SU-DHL-6 (cell line): ENCODE data around the gene SNX17.

Source experiments
- H2AFZ ChIP-seq: fragments of 200-600 bp; sonication (generic); 2 replicates; pipeline ENCODE4 v1.6.1; 2014; ENCODE audit warnings: low read depth, mild to moderate bottlenecking, moderate library complexity, mixed read lengths, antibody characterized with exemption, low read length; ENCODE audit not compliant: severe bottlenecking
- H3F3A ChIP-seq: fragments of 200-600 bp; shearing (Covaris generic); 2 replicates; pipeline ENCODE4 v1.6.0; 2016; ENCODE audit warnings: antibody characterized with exemption, mild to moderate bottlenecking; ENCODE audit not compliant: insufficient read depth
- H3K27ac ChIP-seq: fragments of 200-600 bp; sonication (generic); 2 replicates; pipeline ENCODE4 v1.5.1; 2016; ENCODE audit warnings: low read depth, mild to moderate bottlenecking, low read length, moderate library complexity, mixed read lengths
- H3K27me3 ChIP-seq: fragments of 200-600 bp; sonication (generic), shearing (Covaris generic); 2 replicates; pipeline ENCODE4 v1.6.0; 2014; ENCODE audit warnings: mild to moderate bottlenecking, low read length
- H3K36me3 ChIP-seq: fragments of 200-600 bp; sonication (generic); 2 replicates; pipeline ENCODE4 v1.6.1; 2014; ENCODE audit warnings: mild to moderate bottlenecking, low read length, mixed read lengths
- H3K4me2 ChIP-seq: fragments of 300-600, 200-600 bp; shearing (Covaris generic), sonication (generic); 2 replicates; pipeline ENCODE4 v1.6.0; 2014; ENCODE audit warnings: low read length, low read depth, mild to moderate bottlenecking; ENCODE audit not compliant: poor library complexity, severe bottlenecking
- H3K4me3 ChIP-seq: fragments of 200-600 bp; sonication (generic); 2 replicates; pipeline ENCODE4 v1.5.1; 2014; ENCODE audit warnings: antibody characterized with exemption, low read length, mild to moderate bottlenecking, mixed read lengths; ENCODE audit not compliant: insufficient read depth, poor library complexity, severe bottlenecking
- H3K79me2 ChIP-seq: fragments of 200-600 bp; sonication (generic); 2 replicates; pipeline ENCODE4 v1.6.1; 2014; ENCODE audit warnings: mild to moderate bottlenecking, low read length, moderate library complexity; ENCODE audit not compliant: insufficient read depth
- H3K9ac ChIP-seq: fragments of 200-600 bp; sonication (generic); 2 replicates; pipeline ENCODE4 v1.7.0; 2014; ENCODE audit warnings: mild to moderate bottlenecking, low read length
- H3K9me2 ChIP-seq: fragments of 200-600 bp; sonication (generic); replicated peaks from 2 replicates; pipeline ENCODE4 v1.6.1; 2014; ENCODE audit warnings: low read length; ENCODE audit not compliant: insufficient read depth
- H3K9me3 ChIP-seq: fragments of 200-600 bp; sonication (generic); 2 replicates; pipeline ENCODE4 v1.6.1; 2014; ENCODE audit warnings: low read length, mixed read lengths; ENCODE audit not compliant: insufficient read depth
- H4K20me1 ChIP-seq: fragments of 200-600 bp; sonication (generic); 2 replicates; pipeline ENCODE4 v1.6.1; 2014; ENCODE audit warnings: low read depth, mild to moderate bottlenecking, antibody characterized with exemption, low read length, moderate library complexity, mixed read lengths
- EZH2phosphoT487 ChIP-seq: fragments of 200-600 bp; sonication (generic), shearing (Covaris generic); conservative IDR thresholded peaks from 2 replicates; pipeline ENCODE4 v1.6.1; 2018; ENCODE audit warnings: mild to moderate bottlenecking, antibody characterized with exemption, low read length, moderate library complexity, mixed read lengths
- TF ChIP-seq, protein P1 (sequence below): fragments of 200-600 bp; sonication (generic); IDR thresholded peaks from one replicate; pipeline ENCODE4 v1.5.1; 2017; ENCODE audit warnings: antibody characterized with exemption, mild to moderate bottlenecking, low read length, moderate library complexity; ENCODE audit not compliant: insufficient read depth, poor library complexity, severe bottlenecking

Gene SNX17

GRCh38 chr2:27369471-27370025 is 868 bp upstream of the SNX17 start:
- TF ChIP-seq, protein P1, sequence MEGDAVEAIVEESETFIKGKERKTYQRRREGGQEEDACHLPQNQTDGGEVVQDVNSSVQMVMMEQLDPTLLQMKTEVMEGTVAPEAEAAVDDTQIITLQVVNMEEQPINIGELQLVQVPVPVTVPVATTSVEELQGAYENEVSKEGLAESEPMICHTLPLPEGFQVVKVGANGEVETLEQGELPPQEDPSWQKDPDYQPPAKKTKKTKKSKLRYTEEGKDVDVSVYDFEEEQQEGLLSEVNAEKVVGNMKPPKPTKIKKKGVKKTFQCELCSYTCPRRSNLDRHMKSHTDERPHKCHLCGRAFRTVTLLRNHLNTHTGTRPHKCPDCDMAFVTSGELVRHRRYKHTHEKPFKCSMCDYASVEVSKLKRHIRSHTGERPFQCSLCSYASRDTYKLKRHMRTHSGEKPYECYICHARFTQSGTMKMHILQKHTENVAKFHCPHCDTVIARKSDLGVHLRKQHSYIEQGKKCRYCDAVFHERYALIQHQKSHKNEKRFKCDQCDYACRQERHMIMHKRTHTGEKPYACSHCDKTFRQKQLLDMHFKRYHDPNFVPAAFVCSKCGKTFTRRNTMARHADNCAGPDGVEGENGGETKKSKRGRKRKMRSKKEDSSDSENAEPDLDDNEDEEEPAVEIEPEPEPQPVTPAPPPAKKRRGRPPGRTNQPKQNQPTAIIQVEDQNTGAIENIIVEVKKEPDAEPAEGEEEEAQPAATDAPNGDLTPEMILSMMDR, result no peak
- no peak for TF ChIP-seq EZH2phosphoT487
- peak overlapping the region; percentile 73 for H3K4me2 ChIP-seq
- peak overlapping the region; percentile 81 for H3K9ac ChIP-seq
- no peaks in the 10 kb centered on the region for H3K9me2 ChIP-seq
- peaks cover 3% of the 10 kb centered on the region; the same call in 1 of the 2 replicates for H3K36me3 ChIP-seq
- peak overlapping the region; percentile 78 for H3K4me3 ChIP-seq
- peak overlapping the region; percentile 31 for H3K27ac ChIP-seq
- no peaks in the 10 kb centered on the region for H3K9me3 ChIP-seq
- no peaks in the 10 kb centered on the region for H4K20me1 ChIP-seq
- peak overlapping the region; percentile 43 for H2AFZ ChIP-seq
- peaks cover 12% of the 10 kb centered on the region; the same call in 1 of the 2 replicates for H3F3A ChIP-seq
- no peaks in the 10 kb centered on the region for H3K27me3 ChIP-seq
- peaks cover 27% of the 10 kb centered on the region; the same call in 1 of the 2 replicates for H3K79me2 ChIP-seq

GRCh38 chr2:27370816-27371620 is 602 bp downstream of the SNX17 start:
- no peaks in the 10 kb centered on the region for H3K27me3 ChIP-seq
- H3K9me3 ChIP-seq, result no peaks in the 10 kb centered on the region
- H3K4me3 ChIP-seq, result peak overlapping the region; percentile 64
- TF ChIP-seq EZH2phosphoT487, result no peak
- TF ChIP-seq, protein P1, result no peak
- peaks cover 12% of the 10 kb centered on the region; the same call in 1 of the 2 replicates for H3F3A ChIP-seq
- H3K79me2 ChIP-seq, result peaks cover 27% of the 10 kb centered on the region; the same call in 1 of the 2 replicates
- H4K20me1 ChIP-seq, result no peaks in the 10 kb centered on the region
- peak overlapping the region; percentile 81 for H3K4me2 ChIP-seq
- H3K9ac ChIP-seq, result peak overlapping the region; percentile 81
- no peaks in the 10 kb centered on the region for H3K9me2 ChIP-seq
- peaks cover 3% of the 10 kb centered on the region; the same call in 1 of the 2 replicates for H3K36me3 ChIP-seq
- H2AFZ ChIP-seq, result peak overlapping the region; percentile 38
- H3K27ac ChIP-seq, result peak overlapping the region; percentile 61

GRCh38 chr2:27372937-27373336 is 2.5 kb downstream of the SNX17 start:
- TF ChIP-seq, protein P1, result no peak
- TF ChIP-seq EZH2phosphoT487, result no peak
- Histone ChIP-seq H2AFZ (no peak overlapping the region), H3K9me3 (no peaks in the 10 kb centered on the region), H3K36me3 (no peaks in the 10 kb centered on the region; the same call in 1 of the 2 replicates), H3K27me3 (no peaks in the 10 kb centered on the region), H3K4me2 (no peak overlapping the region), H3K27ac (no peak overlapping the region), H3K79me2 (peaks cover 27% of the 10 kb centered on the region; the same call in 1 of the 2 replicates), H3F3A (peaks cover 12% of the 10 kb centered on the region; the same call in 1 of the 2 replicates), H3K4me3 (no peak overlapping the region), H3K9ac (no peak overlapping the region), H3K9me2 (no peaks in the 10 kb centered on the region), H4K20me1 (no peaks in the 10 kb centered on the region)
